ENCODE results near the gene NOP9.

NOP9 gene

GRCh38 chr14:24263848-24264247 is 35.8 kb upstream of the NOP9 start:
- no peak for DNase-seq

- no peak for DNase-seq
Measured at GRCh38 chr14:24264298-24264697, 35.4 kb upstream of the NOP9 start.

GRCh38 chr14:24266344-24267244 is 33.1 kb upstream of the NOP9 start:
- DNase-seq, result no peak

GRCh38 chr14:24267516-24267915 is 32.1 kb upstream of the NOP9 start:
- DNase-seq, result no peak

- no peak for DNase-seq
Measured at GRCh38 chr14:24268225-24268624, 31.4 kb upstream of the NOP9 start.

- no peak for DNase-seq
Measured at GRCh38 chr14:24269368-24269767, 30.3 kb upstream of the NOP9 start.

DNA sequence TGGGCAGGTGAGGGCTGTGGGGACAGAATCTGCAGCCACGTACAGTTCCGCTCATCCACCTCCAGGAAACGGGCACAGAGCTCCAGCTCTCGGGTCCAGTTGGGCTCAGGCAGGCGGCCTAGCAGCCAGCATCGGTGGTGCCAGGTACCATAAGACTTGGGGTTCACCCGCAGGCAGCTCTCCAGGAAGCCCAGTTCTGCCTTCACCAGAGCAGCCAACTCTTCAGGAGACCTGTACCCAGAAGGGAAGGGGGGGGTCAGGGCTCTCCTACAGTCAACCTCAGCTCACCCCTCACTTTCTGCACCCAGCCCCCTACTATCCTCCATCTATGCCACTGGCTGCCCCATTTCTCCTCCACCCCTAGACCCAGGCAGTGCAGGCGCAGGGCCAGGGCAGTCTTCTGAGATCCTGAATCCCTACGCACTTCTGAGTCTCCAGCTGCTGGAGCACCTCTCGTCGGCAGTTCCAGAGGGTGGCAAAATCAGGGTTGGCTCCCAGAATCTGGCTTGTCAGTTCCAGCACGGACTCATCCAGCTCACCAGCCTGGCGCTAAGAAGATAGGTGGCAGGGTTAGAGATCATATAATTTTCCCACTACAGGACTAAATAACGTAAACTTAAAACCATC is 29.6 kb upstream of the NOP9 start:
- no peak for DNase-seq

- DNase-seq, result no peak
Measured at GRCh38 chr14:24270537-24271133, 29.0 kb upstream of the NOP9 start.

DNA sequence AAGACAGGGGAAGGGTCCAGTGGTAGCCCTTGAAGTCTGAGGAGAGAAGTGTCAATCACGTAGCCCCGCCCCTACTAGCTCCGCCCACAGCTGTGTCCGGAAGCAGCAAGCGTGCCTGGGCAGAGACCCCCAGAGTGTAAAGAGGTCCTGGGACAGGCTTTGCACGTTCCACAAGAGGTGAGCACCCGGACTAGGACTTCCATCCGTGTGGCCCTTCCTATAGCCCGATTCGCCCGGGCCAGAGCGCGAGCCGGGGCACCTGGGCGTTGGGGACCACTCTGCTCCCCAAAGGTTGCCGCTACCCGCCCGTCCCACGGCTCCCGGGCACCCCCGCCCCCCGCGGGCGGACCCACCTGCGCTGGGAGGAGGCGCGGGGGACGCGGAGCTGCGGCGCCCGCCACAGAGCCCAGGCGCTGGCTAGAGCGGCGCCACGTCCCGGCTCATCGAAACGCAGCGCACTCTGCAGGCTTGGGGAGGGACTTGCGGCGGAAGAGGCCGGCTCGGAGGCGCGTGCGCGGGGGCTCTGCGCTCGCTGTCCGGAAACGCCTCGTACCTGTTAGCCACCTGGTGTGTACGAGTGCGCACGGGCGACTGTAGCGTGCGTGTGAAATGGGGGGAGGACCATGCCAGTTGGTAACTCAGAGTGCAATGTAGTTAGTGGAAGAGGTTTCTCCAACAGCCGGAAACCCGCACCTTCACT is 28.4 kb upstream of the NOP9 start, which contains the start of gene RABGGTA:
Gene RABGGTA, minus strand, starts transcription at position 464 of the 700 bp plus-strand sequence. CDS start 482 bp downstream, outside the sequence.
- peak; percentile 87 for DNase-seq

GRCh38 chr14:24271834-24272263 is 27.8 kb upstream of the NOP9 start:
- DNase-seq, result no peak

- no peak for DNase-seq
Measured at GRCh38 chr14:24272467-24272866, 27.2 kb upstream of the NOP9 start.

DNA sequence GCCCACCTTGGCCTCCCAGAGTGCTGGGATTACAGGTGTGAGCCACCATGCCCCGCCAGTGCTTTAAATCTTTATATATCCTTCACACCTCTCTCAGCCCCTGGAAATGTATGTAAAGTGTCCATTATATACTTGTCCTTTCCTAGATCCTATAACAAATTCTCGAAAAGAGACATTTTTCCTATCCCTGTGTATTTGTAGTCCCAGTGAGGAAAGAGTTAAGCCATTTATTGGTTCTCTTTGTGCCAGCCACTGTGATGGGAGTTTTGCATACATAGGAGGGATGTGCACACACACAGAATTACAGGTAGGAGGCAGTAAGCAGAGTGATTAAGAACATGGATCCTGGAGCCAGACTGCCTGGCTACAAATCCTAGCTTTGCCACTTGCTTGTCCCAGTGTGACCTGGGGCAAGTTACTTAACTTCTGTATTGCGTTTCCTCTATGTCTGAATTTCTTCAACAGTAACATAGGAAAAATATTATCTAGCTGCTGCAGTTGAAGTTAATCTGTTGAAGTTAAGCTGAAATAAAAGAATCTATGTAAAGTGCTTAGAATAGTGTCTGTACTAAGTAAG is 26.1 kb upstream of the NOP9 start:
- DNase-seq, result no peak

DNA sequence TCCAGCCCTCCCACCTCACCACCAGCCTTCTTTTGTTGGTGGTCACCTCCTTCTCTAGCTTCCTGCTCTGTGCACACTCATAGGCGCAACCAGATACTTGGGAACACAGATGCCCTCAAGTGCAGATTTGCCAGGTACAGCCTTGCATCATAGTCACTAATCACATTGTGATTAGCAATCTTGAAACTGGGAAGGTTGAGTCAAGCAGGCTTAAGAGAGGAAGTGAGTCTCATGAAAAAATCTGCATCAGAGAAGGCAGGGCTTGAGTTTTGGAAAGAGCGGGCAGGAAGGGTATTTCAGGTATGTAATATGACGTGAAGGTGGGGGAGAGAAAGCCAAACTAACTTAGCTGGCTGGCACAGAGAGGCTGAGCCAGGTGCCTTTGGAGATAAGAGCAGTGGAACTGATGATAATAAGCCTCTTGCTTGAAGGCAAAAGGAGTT is 25.5 kb upstream of the NOP9 start:
- no peak for DNase-seq

- no peak for DNase-seq
Measured at GRCh38 chr14:24277071-24277470, 22.6 kb upstream of the NOP9 start.

- no peak for DNase-seq
Measured at GRCh38 chr14:24277606-24278321, 21.9 kb upstream of the NOP9 start.

DNA sequence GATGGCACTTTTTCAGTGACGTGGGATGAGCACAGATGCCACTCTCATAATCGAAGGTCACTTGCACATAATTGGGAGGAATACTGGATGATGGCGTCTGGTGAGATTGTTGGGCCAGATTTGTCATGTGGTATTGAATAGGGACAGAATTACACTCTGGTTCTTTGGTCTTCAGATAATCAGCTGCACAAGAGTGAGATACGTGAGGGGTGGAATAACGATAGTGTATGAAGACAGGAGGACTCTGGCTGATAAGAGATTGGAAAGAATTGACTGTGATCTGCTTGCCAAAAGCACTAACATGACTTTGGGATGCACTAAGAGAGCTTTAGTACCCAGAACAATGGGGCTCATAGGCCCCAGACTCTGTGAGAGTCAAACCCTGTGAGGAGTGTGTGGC is 21.2 kb upstream of the NOP9 start:
- DNase-seq, result no peak

GRCh38 chr14:24279301-24280186 is 20.1 kb upstream of the NOP9 start:
- peak; percentile 11 for DNase-seq

- DNase-seq, result peak; percentile 11
Measured at GRCh38 chr14:24280797-24281460, 18.7 kb upstream of the NOP9 start.

DNA sequence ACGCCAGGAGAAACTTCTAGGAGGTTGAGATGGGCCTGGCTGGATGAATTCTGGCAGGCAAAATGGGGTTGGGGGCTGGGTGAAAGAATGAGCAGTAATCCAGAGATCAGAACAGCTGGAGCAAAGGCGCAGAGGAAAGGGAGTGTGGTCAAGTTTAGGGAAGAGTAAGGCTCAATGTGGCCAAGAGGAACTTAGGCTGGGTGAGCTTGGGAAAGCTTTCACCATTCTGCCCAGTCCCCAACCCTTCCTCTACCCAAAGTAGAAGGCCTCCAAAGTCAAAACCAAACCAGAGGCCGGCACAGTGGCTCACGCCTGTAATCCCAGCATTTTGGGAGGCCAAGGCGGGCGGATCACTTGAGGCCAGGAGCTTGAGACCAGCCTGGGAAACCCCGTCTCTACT is 18.0 kb upstream of the NOP9 start:
- no peak for DNase-seq

- no peak for DNase-seq
Measured at GRCh38 chr14:24282736-24283135, 16.9 kb upstream of the NOP9 start.

All from fibroblast of skin of scalp (primary cell).